ENCODE data around the gene HMGN1. TPM values are rescaled to one million over a fixed set of nuclear protein-coding genes. Genes with fewer than 3 reads are reported as not detected.

HMGN1 gene
- total RNA-seq, 2 donors from 2014 or later, result 526 to 626 TPM

- H3K9me3 ChIP-seq (ENCODE audit: control insufficient read depth, low read length), result no peaks in the 10 kb centered on the region
- H3K27me3 ChIP-seq (ENCODE audit: control insufficient read depth, insufficient read depth, low read length, poor library complexity, severe bottlenecking), result no peaks in the 10 kb centered on the region
- H3K4me3 Mint-ChIP-seq, result no peak overlapping the region
- no peak overlapping the region for H3K9ac ChIP-seq (ENCODE audit: extremely low read depth, low read length, poor library complexity, severe bottlenecking)
- peaks cover 16% of the 10 kb centered on the region for H3K4me1 Mint-ChIP-seq
- peaks cover 2% of the 10 kb centered on the region for H3K4me1 ChIP-seq (ENCODE audit: control insufficient read depth, insufficient read depth, low read length)
- H3K36me3 Mint-ChIP-seq (ENCODE audit: low read depth), result no peaks in the 10 kb centered on the region
- H3K27ac Mint-ChIP-seq, result no peak overlapping the region
- 95 to 100% methylated on average over 2 to 6 of the region's 6 CpGs for WGBS, 2 experiments (ENCODE audit: insufficient coverage in 1 of 2, insufficient read length in 1 of 2)
- no peaks in the 10 kb centered on the region for H3K9me3 Mint-ChIP-seq
- DNase-seq, result no peak
- no peak overlapping the region for H3K4me3 ChIP-seq (ENCODE audit: low read length)
- H3K27me3 Mint-ChIP-seq (ENCODE audit: insufficient read depth), result no peaks in the 10 kb centered on the region
- no peak for TF ChIP-seq CTCF (conservative IDR thresholded peaks at IDR 0.05)
- H3K27ac ChIP-seq (ENCODE audit: low read depth, low read length), result no peak overlapping the region
- H3K36me3 ChIP-seq (ENCODE audit: control insufficient read depth, insufficient read depth, low read length), result no peaks in the 10 kb centered on the region
These were observed 18.9 kb downstream of the HMGN1 start for GRCh38 chr21:39330001-39330400.

- no peak overlapping the region for H3K4me3 ChIP-seq (ENCODE audit: low read length)
- Mint-ChIP-seq H3K4me3 (no peak overlapping the region), H3K27me3 (ENCODE audit: insufficient read depth) (no peaks in the 10 kb centered on the region), H3K27ac (no peak overlapping the region), H3K4me1 (peaks cover 19% of the 10 kb centered on the region), H3K36me3 (ENCODE audit: low read depth) (no peaks in the 10 kb centered on the region), H3K9me3 (no peaks in the 10 kb centered on the region)
- H3K27me3 ChIP-seq (ENCODE audit: control insufficient read depth, insufficient read depth, low read length, poor library complexity, severe bottlenecking), result no peaks in the 10 kb centered on the region
- no peak overlapping the region for H3K27ac ChIP-seq (ENCODE audit: low read depth, low read length)
- H3K36me3 ChIP-seq (ENCODE audit: control insufficient read depth, insufficient read depth, low read length), result no peaks in the 10 kb centered on the region
- 93% methylated on average over 3 of the region's 7 CpGs; no CpG with 5 or more reads in 1 of the 2 experiments for WGBS, 2 experiments (ENCODE audit: insufficient coverage in 1 of 2, insufficient read length in 1 of 2)
- H3K4me1 ChIP-seq (ENCODE audit: control insufficient read depth, insufficient read depth, low read length), result peaks cover 2% of the 10 kb centered on the region
- H3K9me3 ChIP-seq (ENCODE audit: control insufficient read depth, low read length), result no peaks in the 10 kb centered on the region
- TF ChIP-seq CTCF (conservative IDR thresholded peaks at IDR 0.05), result no peak
- no peak for DNase-seq
- H3K9ac ChIP-seq (ENCODE audit: extremely low read depth, low read length, poor library complexity, severe bottlenecking), result no peak overlapping the region
These were observed 21.2 kb downstream of the HMGN1 start for GRCh38 chr21:39327727-39328126.

- H3K27me3 Mint-ChIP-seq (ENCODE audit: insufficient read depth), result no peaks in the 10 kb centered on the region
- no peak overlapping the region for H3K27ac ChIP-seq (ENCODE audit: low read depth, low read length)
These were observed 22.1 kb downstream of the HMGN1 start for GRCh38 chr21:39326607-39327307.

More at GRCh38 chr21:39326607-39327307, 22.1 kb downstream of the HMGN1 start:
- Histone ChIP-seq H3K4me1 (ENCODE audit: control insufficient read depth, insufficient read depth, low read length) (peaks cover 1% of the 10 kb centered on the region), H3K27me3 (ENCODE audit: control insufficient read depth, insufficient read depth, low read length, poor library complexity, severe bottlenecking) (no peaks in the 10 kb centered on the region), H3K9me3 (ENCODE audit: control insufficient read depth, low read length) (no peaks in the 10 kb centered on the region), H3K4me3 (ENCODE audit: low read length) (no peak overlapping the region), H3K36me3 (ENCODE audit: control insufficient read depth, insufficient read depth, low read length) (no peaks in the 10 kb centered on the region), H3K9ac (ENCODE audit: extremely low read depth, low read length, poor library complexity, severe bottlenecking) (no peak overlapping the region)
- no peaks in the 10 kb centered on the region for H3K9me3 Mint-ChIP-seq
- no peak overlapping the region for H3K27ac Mint-ChIP-seq
- no peaks in the 10 kb centered on the region for H3K36me3 Mint-ChIP-seq (ENCODE audit: low read depth)
- no peak for DNase-seq
- TF ChIP-seq CTCF (conservative IDR thresholded peaks at IDR 0.05), result no peak
- H3K4me1 Mint-ChIP-seq, result peaks cover 11% of the 10 kb centered on the region
- 92 to 96% methylated on average over 4 to 7 of the region's 7 CpGs for WGBS, 2 experiments (ENCODE audit: insufficient coverage in 1 of 2, insufficient read length in 1 of 2)
- H3K4me3 Mint-ChIP-seq, result no peak overlapping the region
